DND-41 (cell line): ENCODE data around the gene SLC23A1.

Experiments
- EZH2 ChIP-seq: IDR thresholded peaks from 3 replicates; pipeline ENCODE4 v1.6.1; 2012; ENCODE audit warnings: borderline replicate concordance, low read depth, mild to moderate bottlenecking, moderate library complexity, low read length, inconsistent platforms; ENCODE audit not compliant: severe bottlenecking
- TF ChIP-seq, protein P1 (sequence below): IDR thresholded peaks from 2 replicates; pipeline ENCODE4 v1.5.1; 2012; ENCODE audit warnings: borderline replicate concordance, low read length, moderate library complexity, mild to moderate bottlenecking; ENCODE audit not compliant: poor library complexity, severe bottlenecking; ENCODE audit errors: extremely low read depth

DNA sequence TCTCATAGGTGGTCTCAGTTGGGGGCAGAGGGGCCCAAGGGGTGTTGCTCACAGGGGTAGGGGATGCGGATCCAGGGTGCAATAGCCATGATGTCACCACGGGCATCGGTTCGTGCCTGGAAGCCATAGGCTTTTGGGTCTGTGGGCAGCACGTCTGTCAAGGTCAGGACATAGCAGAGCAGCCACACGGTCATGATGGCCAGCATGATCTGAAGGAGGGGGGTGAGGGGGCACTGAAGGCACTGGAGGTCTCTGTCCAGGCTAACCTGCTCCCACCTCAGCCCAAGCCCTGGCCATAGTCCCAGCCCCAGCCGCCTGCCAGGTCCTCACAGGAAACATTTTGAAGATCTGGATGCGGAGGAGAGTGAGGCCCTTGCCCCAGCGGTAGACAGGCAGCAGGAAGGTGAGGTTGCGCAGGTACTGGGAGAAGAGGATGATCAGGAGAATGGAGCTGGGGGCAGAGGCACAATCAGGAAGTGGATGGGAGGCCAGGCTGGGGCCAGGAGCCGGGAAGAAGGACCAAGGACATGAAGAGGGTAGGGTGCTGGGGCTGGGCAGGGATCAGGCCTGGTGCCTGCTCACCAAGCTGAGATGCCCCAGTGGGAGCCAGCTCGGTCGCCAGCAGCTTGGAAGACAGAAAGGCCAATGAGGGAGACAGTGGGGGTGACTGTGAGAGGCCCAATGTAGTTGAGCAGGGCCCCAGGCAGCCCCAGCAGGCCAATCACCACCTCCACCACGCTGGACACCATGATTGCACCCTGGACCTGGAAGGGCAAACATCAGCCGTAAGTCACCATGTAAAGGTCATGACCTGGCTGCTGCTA, 3.3 kb downstream of the SLC23A1 start:
- TF ChIP-seq, protein P1, sequence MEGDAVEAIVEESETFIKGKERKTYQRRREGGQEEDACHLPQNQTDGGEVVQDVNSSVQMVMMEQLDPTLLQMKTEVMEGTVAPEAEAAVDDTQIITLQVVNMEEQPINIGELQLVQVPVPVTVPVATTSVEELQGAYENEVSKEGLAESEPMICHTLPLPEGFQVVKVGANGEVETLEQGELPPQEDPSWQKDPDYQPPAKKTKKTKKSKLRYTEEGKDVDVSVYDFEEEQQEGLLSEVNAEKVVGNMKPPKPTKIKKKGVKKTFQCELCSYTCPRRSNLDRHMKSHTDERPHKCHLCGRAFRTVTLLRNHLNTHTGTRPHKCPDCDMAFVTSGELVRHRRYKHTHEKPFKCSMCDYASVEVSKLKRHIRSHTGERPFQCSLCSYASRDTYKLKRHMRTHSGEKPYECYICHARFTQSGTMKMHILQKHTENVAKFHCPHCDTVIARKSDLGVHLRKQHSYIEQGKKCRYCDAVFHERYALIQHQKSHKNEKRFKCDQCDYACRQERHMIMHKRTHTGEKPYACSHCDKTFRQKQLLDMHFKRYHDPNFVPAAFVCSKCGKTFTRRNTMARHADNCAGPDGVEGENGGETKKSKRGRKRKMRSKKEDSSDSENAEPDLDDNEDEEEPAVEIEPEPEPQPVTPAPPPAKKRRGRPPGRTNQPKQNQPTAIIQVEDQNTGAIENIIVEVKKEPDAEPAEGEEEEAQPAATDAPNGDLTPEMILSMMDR, result no peak
- TF ChIP-seq EZH2, result no peak
